IMR-90 (cell line): Measurements from ENCODE around the gene GTF2A1L. TPM values are rescaled to one million over a fixed set of nuclear protein-coding genes. Genes with fewer than 3 reads are reported as not detected.

ENCODE experiments used
- ATAC-seq: fragments of 200-7000 bp; cut with Tn5 transposase; 2 replicates; pipeline ENCODE4 v1.9.1; 2020; ENCODE audit warnings: low read depth, mild to moderate bottlenecking, moderate library complexity
- BruUV-seq: library from RNA; stranded (reverse); fragments of 400-500 nt; replicated peaks from 2 replicates; lab custom pipeline; 2021; lab: Mats Ljungman, UMichigan
- CTCF ChIA-PET: fragments of 300-600 bp; formaldehyde crosslinking; extraction: SDS; loops from one replicate; lab custom pipeline; 2021; ENCODE audit warnings: antibody characterized with exemption; lab: Yijun Ruan, JAX
- POLR2A ChIA-PET: fragments of 300-600 bp; sonication (Branson Sonifier 250); formaldehyde crosslinking; loops from one replicate; lab custom pipeline; 2022; ENCODE audit warnings: antibody characterized with exemption; ENCODE audit not compliant: unreplicated experiment; lab: Charles Lee
- DNase-seq: peaks from one replicate; pipeline ENCODE4 v3.0.0; 2013
- H2AFZ ChIP-seq: replicated peaks from 2 replicates; pipeline ENCODE3; 2013; ENCODE audit warnings: low read length, mild to moderate bottlenecking; ENCODE audit not compliant: poor library complexity
- H2AK5ac ChIP-seq: 2 replicates; pipeline ENCODE4 v1.6.1; 2013; ENCODE audit warnings: low read depth, low read length, inconsistent platforms
- H2AK9ac ChIP-seq: replicated peaks from 2 replicates; pipeline ENCODE3; 2013; ENCODE audit warnings: mild to moderate bottlenecking, low read depth, low read length, moderate library complexity; ENCODE audit not compliant: poor library complexity
- H2BK120ac ChIP-seq: 2 replicates; pipeline ENCODE4 v1.6.1; 2013; ENCODE audit warnings: low read depth, low read length, inconsistent platforms
- H2BK15ac ChIP-seq: 3 replicates; pipeline ENCODE4 v1.6.1; 2013; ENCODE audit warnings: low read depth, low read length, inconsistent platforms
- H2BK20ac ChIP-seq: 2 replicates; pipeline ENCODE4 v1.6.1; 2013; ENCODE audit warnings: low read depth, mild to moderate bottlenecking, inconsistent platforms, low read length, moderate library complexity
- H2BK5ac ChIP-seq: 2 replicates; pipeline ENCODE4 v1.6.1; 2013; ENCODE audit warnings: mild to moderate bottlenecking, low read depth, low read length, inconsistent platforms; ENCODE audit not compliant: poor library complexity, severe bottlenecking
- H3K14ac ChIP-seq: replicated peaks from 2 replicates; pipeline ENCODE4 v1.6.1; 2013; ENCODE audit warnings: low read depth, low read length, inconsistent platforms
- H3K18ac ChIP-seq: 2 replicates; pipeline ENCODE4 v1.6.1; 2013; ENCODE audit warnings: low read depth, low read length, control low read depth
- H3K23ac ChIP-seq: 2 replicates; pipeline ENCODE4 v1.6.1; 2013; ENCODE audit warnings: low read depth, low read length, inconsistent platforms
- H3K27ac ChIP-seq: 2 replicates; pipeline ENCODE4 v1.5.1; 2013; ENCODE audit warnings: mild to moderate bottlenecking, control low read depth, low read length; ENCODE audit not compliant: insufficient read depth
- H3K27me3 ChIP-seq: 2 replicates; pipeline ENCODE4 v1.6.1; 2013; ENCODE audit warnings: low read length; ENCODE audit not compliant: control insufficient read depth, insufficient read depth
- H3K36me3 ChIP-seq: 2 replicates; pipeline ENCODE4 v1.6.1; 2013; ENCODE audit warnings: low read length, mixed read lengths; ENCODE audit not compliant: control insufficient read depth, insufficient read depth
- H3K4ac ChIP-seq: 2 replicates; pipeline ENCODE4 v1.6.1; 2013; ENCODE audit warnings: low read depth, low read length, inconsistent platforms
- H3K4me1 ChIP-seq: 2 replicates; pipeline ENCODE4 v1.6.1; 2013; ENCODE audit warnings: low read length, mixed read lengths; ENCODE audit not compliant: control insufficient read depth, insufficient read depth
- H3K4me2 ChIP-seq: 2 replicates; pipeline ENCODE4 v1.6.1; 2013; ENCODE audit warnings: low read depth, mild to moderate bottlenecking, control low read depth, low read length, moderate library complexity
- H3K4me3 ChIP-seq: 2 replicates; pipeline ENCODE4 v1.5.1; 2013; ENCODE audit warnings: low read depth, mild to moderate bottlenecking, control low read depth, low read length, moderate library complexity; ENCODE audit not compliant: insufficient read depth
- H3K56ac ChIP-seq: 2 replicates; pipeline ENCODE4 v1.6.1; 2013; ENCODE audit warnings: low read length, inconsistent platforms; ENCODE audit not compliant: insufficient read depth; ENCODE audit errors: extremely low read depth
- H3K79me1 ChIP-seq, 2 experiments: 2 replicates each; pipeline ENCODE4 v1.6.1; 2013; ENCODE audit warnings: low read length in 2 of 2, inconsistent platforms in 1 of 2, low read depth in 1 of 2
- H3K9ac ChIP-seq: 2 replicates; pipeline ENCODE4 v1.6.1; 2013; ENCODE audit warnings: low read depth, low read length, control low read depth
- H3K9me1 ChIP-seq: 2 replicates; pipeline ENCODE4 v1.6.1; 2013; ENCODE audit warnings: low read length, inconsistent platforms; ENCODE audit not compliant: insufficient read depth
- H3K9me3 ChIP-seq: 2 replicates; pipeline ENCODE4 v1.6.1; 2013; ENCODE audit warnings: low read length; ENCODE audit not compliant: control insufficient read depth, insufficient read depth
- H4K20me1 ChIP-seq: 2 replicates; pipeline ENCODE4 v1.6.1; 2013; ENCODE audit warnings: low read length, inconsistent platforms; ENCODE audit not compliant: insufficient read depth
- H4K5ac ChIP-seq: 2 replicates; pipeline ENCODE4 v1.6.1; 2013; ENCODE audit warnings: mild to moderate bottlenecking, low read depth, low read length, control low read depth
- H4K8ac ChIP-seq, 2 experiments: 2 replicates each; pipeline ENCODE4 v1.6.1; 2013; ENCODE audit warnings: low read depth in 2 of 2, low read length in 2 of 2, control low read depth in 1 of 2, inconsistent platforms in 1 of 2
- H4K91ac ChIP-seq: 2 replicates; pipeline ENCODE4 v1.6.1; 2013; ENCODE audit warnings: low read depth, low read length, inconsistent platforms; ENCODE audit not compliant: insufficient read depth
- BHLHE40 ChIP-seq: fragments of 150-350 bp; IDR thresholded peaks from 2 replicates; pipeline ENCODE4 v1.6.1; 2016; ENCODE audit warnings: mild to moderate bottlenecking, low read depth, low read length
- MAFK ChIP-seq: IDR thresholded peaks from 2 replicates; pipeline ENCODE4 v1.6.1; 2012; ENCODE audit warnings: low read depth, low read length, improper control_type of control experiment
- MAZ ChIP-seq: IDR thresholded peaks from 2 replicates; pipeline ENCODE4 v1.6.1; 2012; ENCODE audit warnings: low read depth, mild to moderate bottlenecking, low read length, improper control_type of control experiment, moderate library complexity, borderline replicate concordance
- RAD21 ChIP-seq: IDR thresholded peaks from 2 replicates; pipeline ENCODE4 v1.6.1; 2012; ENCODE audit warnings: low read length, improper control_type of control experiment
- RCOR1 ChIP-seq: IDR thresholded peaks from 2 replicates; pipeline ENCODE4 v1.6.1; 2012; ENCODE audit warnings: mild to moderate bottlenecking, low read length, improper control_type of control experiment; ENCODE audit not compliant: insufficient replicate concordance
- RFX5 ChIP-seq: IDR thresholded peaks from 2 replicates; pipeline ENCODE4 v1.8.0; 2012; ENCODE audit warnings: low read depth, mild to moderate bottlenecking, low read length, moderate library complexity
- SMC3 ChIP-seq: fragments of 150-350 bp; IDR thresholded peaks from 2 replicates; pipeline ENCODE4 v1.6.1; 2016; ENCODE audit warnings: low read depth, mild to moderate bottlenecking, antibody characterized with exemption, low read length, moderate library complexity
- WGBS, 2 experiments: methylation state at CpG; one replicate each; pipeline versions ENCODE4 v1.1.5 to v1.1.7; 2013; ENCODE audit warnings: missing lambda C conversion rate in 2 of 2; ENCODE audit not compliant: insufficient read length in 1 of 2; ENCODE audit errors: extremely low coverage in 2 of 2; 5-methylcytosine and 5-hydroxymethylcytosine counted together
- dilution Hi-C: fragments of 300-500 bp; cut with HindIII; formaldehyde crosslinking; loops from one replicate; pipeline ENCODE4 v1.14.3; 2018; ENCODE audit warnings: low sequenced_read_pairs; ENCODE audit not compliant: unreplicated experiment
- in situ Hi-C: fragments of 300-500 bp; cut with MboI; formaldehyde crosslinking; loops from 3 replicates; pipeline ENCODE4 v1.14.3; 2019; ENCODE audit warnings: low sequenced_read_pairs, inconsistent platforms, mixed read lengths
- intact Hi-C: fragments of 100-400 bp; cut with micrococcal nuclease; formaldehyde crosslinking; loops from 2 replicates; pipeline ENCODE4 v1.10.0; 2022
- polyA plus RNA-seq, 3 experiments: library from polyadenylated mRNA; depleted of rRNA; stranded (reverse); fragments of >200 nt; gene quantifications; 2 replicates each; pipeline ENCODE4 v1.2.3, GENCODE V29; 2012; ENCODE audit warnings: low replicate concordance in 1 of 3
- total RNA-seq: library from RNA; depleted of rRNA; stranded (reverse); fragments of >200 nt; gene quantifications from 2 replicates; pipeline ENCODE4 v1.2.3, GENCODE V29; 2012
- TF ChIP-seq, protein P1 (sequence below): fragments of 150-350 bp; IDR thresholded peaks from 2 replicates; pipeline ENCODE4 v1.6.1; 2017; ENCODE audit warnings: mild to moderate bottlenecking, antibody characterized with exemption, low read length, low read depth
- TF ChIP-seq, protein P2 (sequence below): fragments of 150-350 bp; IDR thresholded peaks from 2 replicates; pipeline ENCODE4 v1.6.1; 2016; ENCODE audit warnings: low read depth, mild to moderate bottlenecking, low read length, moderate library complexity, borderline replicate concordance

The GTF2A1L gene
- total and polyA plus RNA-seq, 2 of the 4 experiments (the other 2 are of a cell fraction): not detected

DNA sequence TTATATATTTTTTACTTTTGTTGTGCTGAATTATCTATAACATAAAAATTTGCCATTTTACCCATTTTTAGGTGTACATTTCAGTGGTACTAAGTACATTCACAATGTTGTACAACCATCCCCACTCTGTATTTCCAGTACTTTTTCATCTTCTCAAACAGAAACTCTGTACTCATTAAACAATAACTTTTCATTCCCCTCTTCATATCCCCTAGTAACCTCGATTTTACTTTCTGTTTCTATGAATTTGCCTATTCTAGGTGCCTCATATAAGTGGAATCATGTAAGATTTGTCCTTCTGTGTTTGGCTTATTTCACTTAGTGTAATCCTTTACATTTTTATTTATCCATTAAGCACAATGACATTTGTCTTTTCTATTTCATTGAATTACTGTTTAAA, 51.3 kb downstream of the GTF2A1L start:
- TF ChIP-seq SMC3: no peak
- no peak for TF ChIP-seq BHLHE40
- no peak for TF ChIP-seq RAD21
- TF ChIP-seq, protein P1, sequence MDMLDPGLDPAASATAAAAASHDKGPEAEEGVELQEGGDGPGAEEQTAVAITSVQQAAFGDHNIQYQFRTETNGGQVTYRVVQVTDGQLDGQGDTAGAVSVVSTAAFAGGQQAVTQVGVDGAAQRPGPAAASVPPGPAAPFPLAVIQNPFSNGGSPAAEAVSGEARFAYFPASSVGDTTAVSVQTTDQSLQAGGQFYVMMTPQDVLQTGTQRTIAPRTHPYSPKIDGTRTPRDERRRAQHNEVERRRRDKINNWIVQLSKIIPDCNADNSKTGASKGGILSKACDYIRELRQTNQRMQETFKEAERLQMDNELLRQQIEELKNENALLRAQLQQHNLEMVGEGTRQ: no peak
- TF ChIP-seq RCOR1: no peak
- TF ChIP-seq RFX5: no peak
- TF ChIP-seq, protein P2, sequence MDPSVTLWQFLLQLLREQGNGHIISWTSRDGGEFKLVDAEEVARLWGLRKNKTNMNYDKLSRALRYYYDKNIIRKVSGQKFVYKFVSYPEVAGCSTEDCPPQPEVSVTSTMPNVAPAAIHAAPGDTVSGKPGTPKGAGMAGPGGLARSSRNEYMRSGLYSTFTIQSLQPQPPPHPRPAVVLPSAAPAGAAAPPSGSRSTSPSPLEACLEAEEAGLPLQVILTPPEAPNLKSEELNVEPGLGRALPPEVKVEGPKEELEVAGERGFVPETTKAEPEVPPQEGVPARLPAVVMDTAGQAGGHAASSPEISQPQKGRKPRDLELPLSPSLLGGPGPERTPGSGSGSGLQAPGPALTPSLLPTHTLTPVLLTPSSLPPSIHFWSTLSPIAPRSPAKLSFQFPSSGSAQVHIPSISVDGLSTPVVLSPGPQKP: no peak
- TF ChIP-seq MAZ: no peak
- TF ChIP-seq MAFK: no peak
- H3K9ac ChIP-seq: no peak overlapping the region
- H2AFZ ChIP-seq: no peak overlapping the region
- H2AK9ac ChIP-seq: no peak overlapping the region
- H4K5ac ChIP-seq: no peak overlapping the region
- H3K4me2 ChIP-seq: peak overlapping the region; percentile 21; the same call in 1 of the 2 replicates
- ChIA-PET POLR2A (no interaction called here), CTCF (no interaction called here)
- H3K36me3 ChIP-seq: no peaks in the 10 kb centered on the region
- H3K4me1 ChIP-seq: no peaks in the 10 kb centered on the region
- H3K4ac ChIP-seq: no peak overlapping the region
- no peaks in the 10 kb centered on the region for H3K9me3 ChIP-seq
- H3K9me1 ChIP-seq: no peaks in the 10 kb centered on the region
- WGBS, 2 experiments: 100% methylated on average over 1 of the region's 1 CpG; no CpG with 5 or more reads in 1 of the 2 experiments
- H4K8ac ChIP-seq: no peak overlapping the region
- in situ Hi-C loops (no loop called here), dilution Hi-C loops (no loop called here), intact Hi-C loops (no loop called here)
- no peaks in the 10 kb centered on the region for H3K79me1 ChIP-seq
- H4K91ac ChIP-seq: no peak overlapping the region
- H3K14ac ChIP-seq: no peak overlapping the region
- no peak overlapping the region for H3K4me3 ChIP-seq
- no peak for ATAC-seq
- no peaks in the 10 kb centered on the region for H4K20me1 ChIP-seq
- H3K56ac ChIP-seq: no peak overlapping the region
- H2BK120ac ChIP-seq: no peak overlapping the region
- no peak for DNase-seq
- H3K18ac ChIP-seq: no peak overlapping the region
- no peak overlapping the region for H3K27ac ChIP-seq
- no peak overlapping the region for H2BK5ac ChIP-seq
- H2BK15ac ChIP-seq: no peak overlapping the region
- no peak overlapping the region for H2AK5ac ChIP-seq
- no TSS peak for BruUV-seq
- no peak overlapping the region for H2BK20ac ChIP-seq
- no peaks in the 10 kb centered on the region for H3K27me3 ChIP-seq
- H3K23ac ChIP-seq: no peak overlapping the region
